Neural progenitor cell (in vitro differentiated cells): ENCODE data around the gene VPS41. TPM values are rescaled to one million over a fixed set of nuclear protein-coding genes. Genes with fewer than 3 reads are reported as not detected.

ENCODE experiments used
- DNase-seq: peaks from one replicate; pipeline ENCODE4 v3.0.0-alpha.2; 2016; ENCODE audit warnings: low spot score
- H2AFZ ChIP-seq: fragments of 200-600 bp; sonication (generic); replicated peaks from 2 replicates; pipeline ENCODE4 v1.6.1; 2016; ENCODE audit warnings: antibody characterized with exemption
- H3F3A ChIP-seq: fragments of 200-600 bp; sonication (generic); 2 replicates; pipeline ENCODE4 v1.6.1; 2016; ENCODE audit warnings: antibody characterized with exemption, low read depth
- H3K27ac ChIP-seq: fragments of 200-600 bp; sonication (generic); 2 replicates; pipeline ENCODE4 v1.5.1; 2016; ENCODE audit warnings: mild to moderate bottlenecking
- H3K27me3 ChIP-seq: fragments of 200-600 bp; sonication (generic); 2 replicates; pipeline ENCODE4 v1.6.1; 2016; ENCODE audit warnings: mild to moderate bottlenecking, moderate library complexity
- H3K36me3 ChIP-seq: fragments of 200-600 bp; sonication (generic); 2 replicates; pipeline ENCODE4 v1.5.1; 2016
- H3K4me1 ChIP-seq: fragments of 200-600 bp; sonication (generic); 2 replicates; pipeline ENCODE4 v1.6.1; 2016; ENCODE audit warnings: mixed run types
- H3K4me2 ChIP-seq: fragments of 200-600 bp; sonication (generic); 2 replicates; pipeline ENCODE4 v1.6.1; 2016
- H3K4me3 ChIP-seq: fragments of 200-600 bp; sonication (generic); 2 replicates; pipeline ENCODE4 v1.5.1; 2016
- H3K79me2 ChIP-seq: fragments of 200-600 bp; sonication (generic); 2 replicates; pipeline ENCODE4 v1.6.1; 2016; ENCODE audit warnings: low read depth
- H3K9ac ChIP-seq: fragments of 200-600 bp; sonication (generic); 2 replicates; pipeline ENCODE4 v1.6.1; 2016
- H3K9me3 ChIP-seq: fragments of 200-600 bp; sonication (generic); 2 replicates; pipeline ENCODE4 v1.5.1; 2016; ENCODE audit warnings: low read depth
- H4K20me1 ChIP-seq: fragments of 200-600 bp; sonication (generic); 2 replicates; pipeline ENCODE4 v1.6.1; 2016; ENCODE audit warnings: low read depth
- H3K27ac Mint-ChIP-seq: 3 replicates; pipeline ENCODE4 v1.8.0; 2021; ENCODE audit warnings: mixed read lengths
- H3K27me3 Mint-ChIP-seq: 2 replicates; pipeline ENCODE4 v1.8.0; 2022; ENCODE audit warnings: low read depth, mild to moderate bottlenecking, inconsistent platforms, moderate library complexity, mixed read lengths; ENCODE audit not compliant: insufficient read depth
- H3K36me3 Mint-ChIP-seq: 3 replicates; pipeline ENCODE4 v1.8.0; 2021; ENCODE audit warnings: mixed read lengths
- H3K4me1 Mint-ChIP-seq: 3 replicates; pipeline ENCODE4 v1.8.0; 2021; ENCODE audit warnings: mixed read lengths
- H3K4me3 Mint-ChIP-seq: 3 replicates; pipeline ENCODE4 v1.8.0; 2021; ENCODE audit warnings: mild to moderate bottlenecking, moderate library complexity, mixed read lengths
- H3K9me3 Mint-ChIP-seq: 3 replicates; pipeline ENCODE4 v1.8.0; 2020; ENCODE audit warnings: mixed read lengths
- CTCF ChIP-seq: fragments of 200-600 bp; sonication (generic); IDR thresholded peaks from 2 replicates; pipeline ENCODE4 v1.5.1; 2017; ENCODE audit warnings: antibody characterized with exemption, mild to moderate bottlenecking
- EZH2 ChIP-seq: fragments of 200-600 bp; sonication (generic); IDR thresholded peaks from 2 replicates; pipeline ENCODE4 v1.6.1; 2017; ENCODE audit warnings: antibody characterized with exemption, mild to moderate bottlenecking, moderate library complexity
- EZH2phosphoT487 ChIP-seq: fragments of 200-600 bp; sonication (generic); IDR thresholded peaks from 2 replicates; pipeline ENCODE4 v1.6.1; 2017; ENCODE audit warnings: antibody characterized with exemption
- total RNA-seq: library from RNA; depleted of rRNA; stranded (reverse); fragments of >200 nt; gene quantifications from 2 replicates; pipeline ENCODE4 v1.2.3, GENCODE V29; 2015; ENCODE audit warnings: low replicate concordance

VPS41 gene
- total RNA-seq, 1 donor from 2014 or later, result 92.3 TPM

- Histone ChIP-seq H3K9ac (no peak overlapping the region), H3K4me3 (no peak overlapping the region), H3K4me1 (peaks cover 19% of the 10 kb centered on the region), H3K36me3 (no peaks in the 10 kb centered on the region), H3K9me3 (no peaks in the 10 kb centered on the region), H3K4me2 (no peak overlapping the region), H3K27me3 (no peaks in the 10 kb centered on the region), H3F3A (peaks cover 7% of the 10 kb centered on the region), H2AFZ (no peak overlapping the region), H4K20me1 (no peaks in the 10 kb centered on the region), H3K27ac (no peak overlapping the region), H3K79me2 (no peaks in the 10 kb centered on the region)
- Mint-ChIP-seq H3K9me3 (peaks cover 3% of the 10 kb centered on the region), H3K27ac (no peak overlapping the region), H3K36me3 (no peaks in the 10 kb centered on the region), H3K4me1 (peaks cover 12% of the 10 kb centered on the region), H3K27me3 (peaks cover 2% of the 10 kb centered on the region), H3K4me3 (no peak overlapping the region)
- DNase-seq, result no peak
- TF ChIP-seq CTCF, result no peak
- TF ChIP-seq EZH2, result no peak
- no peak for TF ChIP-seq EZH2phosphoT487
These were observed 229.6 kb downstream of the VPS41 start for GRCh38 chr7:38679419-38679818.

- Mint-ChIP-seq H3K9me3 (peaks cover 3% of the 10 kb centered on the region), H3K27me3 (peaks cover 2% of the 10 kb centered on the region), H3K27ac (no peak overlapping the region), H3K36me3 (no peaks in the 10 kb centered on the region), H3K4me1 (peaks cover 12% of the 10 kb centered on the region), H3K4me3 (no peak overlapping the region)
- Histone ChIP-seq H3K27me3 (no peaks in the 10 kb centered on the region), H3K27ac (no peak overlapping the region), H4K20me1 (no peaks in the 10 kb centered on the region), H3K4me3 (no peak overlapping the region), H2AFZ (no peak overlapping the region), H3K4me1 (peaks cover 19% of the 10 kb centered on the region), H3K36me3 (no peaks in the 10 kb centered on the region), H3K9me3 (no peaks in the 10 kb centered on the region), H3K4me2 (no peak overlapping the region), H3F3A (peaks cover 7% of the 10 kb centered on the region), H3K79me2 (no peaks in the 10 kb centered on the region), H3K9ac (no peak overlapping the region)
- no peak for DNase-seq
- TF ChIP-seq EZH2phosphoT487 (no peak), EZH2 (no peak), CTCF (no peak)
These were observed 230.3 kb downstream of the VPS41 start for GRCh38 chr7:38678698-38679054.

GRCh38 chr7:38677981-38678697 lies 230.9 kb downstream of the VPS41 start:
- TF ChIP-seq EZH2 (no peak), CTCF (no peak), EZH2phosphoT487 (no peak)
- Histone ChIP-seq H2AFZ (no peak overlapping the region), H3K9me3 (no peaks in the 10 kb centered on the region), H3K4me2 (no peak overlapping the region), H4K20me1 (no peaks in the 10 kb centered on the region), H3K36me3 (no peaks in the 10 kb centered on the region), H3F3A (peaks cover 7% of the 10 kb centered on the region), H3K4me1 (peaks cover 19% of the 10 kb centered on the region), H3K27me3 (no peaks in the 10 kb centered on the region), H3K9ac (no peak overlapping the region), H3K79me2 (no peaks in the 10 kb centered on the region), H3K27ac (no peak overlapping the region), H3K4me3 (no peak overlapping the region)
- Mint-ChIP-seq H3K9me3 (peaks cover 3% of the 10 kb centered on the region), H3K4me3 (no peak overlapping the region), H3K27me3 (peaks cover 2% of the 10 kb centered on the region), H3K27ac (no peak overlapping the region), H3K36me3 (no peaks in the 10 kb centered on the region), H3K4me1 (peaks cover 12% of the 10 kb centered on the region)
- DNase-seq, result no peak
